ENCODE data around the gene TAS2R9. TPM values are rescaled to one million over a fixed set of nuclear protein-coding genes. Genes with fewer than 3 reads are reported as not detected.

TAS2R9 gene
- total RNA-seq, 1 experiment from 2014 or later = not detected

DNA sequence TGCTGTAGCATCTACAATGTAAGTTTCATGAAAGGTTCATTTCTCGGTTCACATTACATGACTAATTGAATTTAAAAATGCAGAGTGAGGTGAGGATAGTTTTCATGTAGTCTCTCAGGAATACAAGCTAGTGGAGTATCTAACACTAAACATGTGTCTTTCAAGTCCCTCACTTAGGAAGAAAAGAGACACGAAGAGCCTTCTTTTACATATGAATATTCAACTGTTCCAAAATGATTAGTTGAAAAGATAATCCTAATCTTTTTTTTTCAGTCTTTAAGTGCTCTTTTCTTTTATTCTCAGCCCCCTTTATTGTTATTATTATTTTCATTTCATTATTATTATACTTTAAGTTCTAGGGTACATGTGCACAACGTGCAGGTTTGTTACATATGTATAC is 28.5 kb upstream of the TAS2R9 start:
- H3K14ac ChIP-seq (ENCODE audit: insufficient read depth, low read length) = no peak overlapping the region
- H3K9me3 ChIP-seq (ENCODE audit: control insufficient read depth, low read depth, low read length) = no peaks in the 10 kb centered on the region
- no peak overlapping the region for H2BK15ac ChIP-seq (ENCODE audit: low read depth, low read length)
- H3K79me1 ChIP-seq (ENCODE audit: insufficient read depth, low read depth, low read length, poor library complexity, severe bottlenecking) = no peaks in the 10 kb centered on the region
- no peaks in the 10 kb centered on the region for H3K79me2 ChIP-seq (ENCODE audit: insufficient read depth, low read length)
- H2BK20ac ChIP-seq (ENCODE audit: low read depth, low read length, poor library complexity, severe bottlenecking) = no peak overlapping the region
- H3K27me3 Mint-ChIP-seq (ENCODE audit: low read depth) = no peaks in the 10 kb centered on the region
- no peaks in the 10 kb centered on the region for H4K20me1 ChIP-seq (ENCODE audit: control insufficient read depth, insufficient read depth, insufficient read length)
- no CpG with 5 or more reads among the region's 3 CpGs for WGBS (ENCODE audit: extremely low coverage, insufficient read length, low lambda C conversion rate)
- H4K5ac ChIP-seq (ENCODE audit: insufficient read length, low read depth, low read length) = no peak overlapping the region
- H4K8ac ChIP-seq (replicated peaks; ENCODE audit: insufficient read length, low read depth, low read length) = no peak overlapping the region
- no peak overlapping the region for H2AK5ac ChIP-seq (ENCODE audit: insufficient read length, low read length)
- no peak overlapping the region for H3K27ac Mint-ChIP-seq
- H3K27ac ChIP-seq (ENCODE audit: insufficient read length, low read depth, low read length) = no peak overlapping the region
- H3K23ac ChIP-seq (ENCODE audit: insufficient read length, low read depth, low read length) = no peak overlapping the region
- no peak overlapping the region for H2BK12ac ChIP-seq (ENCODE audit: insufficient read length, low read depth, low read length)
- no peaks in the 10 kb centered on the region for H3K23me2 ChIP-seq (ENCODE audit: insufficient read length, low read depth, low read length, poor library complexity, severe bottlenecking)
- DNase-seq = no peak
- H3K56ac ChIP-seq (ENCODE audit: insufficient read length, low read depth, low read length) = no peak overlapping the region
- peaks cover 4% of the 10 kb centered on the region in 2 experiments for H3K4me1 Mint-ChIP-seq
- H3K18ac ChIP-seq (ENCODE audit: insufficient read length, low read depth, low read length) = no peak overlapping the region
- TF ChIP-seq CTCF (conservative IDR thresholded peaks at IDR 0.05) = no peak
- no peak overlapping the region for H3K9ac ChIP-seq (ENCODE audit: extremely low read depth, insufficient read length, low read length)
- no peak overlapping the region for H3K4me3 Mint-ChIP-seq
- H3K4ac ChIP-seq (ENCODE audit: low read depth, low read length) = no peak overlapping the region
- no peak overlapping the region for H3K4me2 ChIP-seq (ENCODE audit: insufficient read depth, insufficient read length, low read length)
- H3K36me3 Mint-ChIP-seq (ENCODE audit: insufficient read depth in 1 of 3, low read depth in 3 of 3) = no peaks in the 10 kb centered on the region; a peak in 1 of 7 replicates
- no peak overlapping the region for H2AFZ ChIP-seq (ENCODE audit: low read length)
- no peak overlapping the region for H2BK120ac ChIP-seq (ENCODE audit: low read depth, low read length, poor library complexity, severe bottlenecking)
- no peaks in the 10 kb centered on the region for H3K4me1 ChIP-seq (ENCODE audit: insufficient read depth, low read length)
- no peaks in the 10 kb centered on the region for H3K9me3 Mint-ChIP-seq
- H3K27me3 ChIP-seq (ENCODE audit: insufficient read depth, low read length) = no peaks in the 10 kb centered on the region
- no peak overlapping the region for H2BK5ac ChIP-seq (ENCODE audit: insufficient read length, low read length)
- no peak overlapping the region for H3T11ph ChIP-seq (ENCODE audit: low read length)
- H4K91ac ChIP-seq (ENCODE audit: insufficient read length, low read depth, low read length) = no peak overlapping the region

Data from H9 (cell line).